Activated CD8-positive, alpha-beta memory T cell treated with anti-CD3 and anti-CD28 coated beads, Interleukin-2, amount 50 U/mL, for 1 hour (primary cell): ENCODE measurements around the gene TXNRD1.
A peak's percentile ranks its signal among the peaks of the same experiment; 100 is the strongest.
"Not testable (repeated sequence)": the region's sequence is repeated elsewhere in the genome, so short reads cannot be mapped to it uniquely, and the experiment has no call there.

Experiments
- DNase-seq: peaks from one replicate; pipeline ENCODE4 v3.0.0-alpha.2; 2020; ENCODE audit errors: extremely low read depth

TXNRD1 gene

DNA sequence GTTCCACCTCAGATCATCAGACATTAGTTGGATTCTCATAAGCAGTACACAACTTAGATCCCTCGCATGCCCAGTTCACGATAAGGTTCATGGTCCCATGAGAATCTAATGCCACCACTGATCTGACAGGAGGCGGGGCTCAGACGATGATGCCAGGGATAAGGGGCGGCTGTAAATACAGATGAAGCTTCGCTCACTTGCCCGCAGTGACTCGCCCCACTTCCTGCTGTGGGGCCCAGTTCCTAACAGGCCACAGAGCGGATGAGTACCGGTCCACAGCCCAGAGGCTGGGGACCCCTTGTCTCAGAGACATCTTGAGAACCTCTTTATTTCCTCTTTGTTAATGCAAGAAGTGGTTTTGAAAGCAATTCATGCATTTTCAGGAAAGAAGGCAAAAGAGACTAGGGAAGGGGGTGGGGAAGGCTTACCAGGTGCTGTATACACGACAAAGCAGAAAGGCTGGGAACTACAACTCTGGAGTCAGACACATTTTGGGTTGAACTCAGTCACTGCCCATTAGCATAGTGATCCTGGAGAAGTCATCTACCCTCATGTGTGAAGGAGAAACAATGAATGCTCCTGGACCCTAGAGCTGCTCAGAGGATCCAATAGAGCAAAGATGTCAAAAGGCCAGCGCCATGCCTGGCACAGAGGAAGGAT, 156.6 kb downstream of the TXNRD1 start:
- no peak for DNase-seq

DNA sequence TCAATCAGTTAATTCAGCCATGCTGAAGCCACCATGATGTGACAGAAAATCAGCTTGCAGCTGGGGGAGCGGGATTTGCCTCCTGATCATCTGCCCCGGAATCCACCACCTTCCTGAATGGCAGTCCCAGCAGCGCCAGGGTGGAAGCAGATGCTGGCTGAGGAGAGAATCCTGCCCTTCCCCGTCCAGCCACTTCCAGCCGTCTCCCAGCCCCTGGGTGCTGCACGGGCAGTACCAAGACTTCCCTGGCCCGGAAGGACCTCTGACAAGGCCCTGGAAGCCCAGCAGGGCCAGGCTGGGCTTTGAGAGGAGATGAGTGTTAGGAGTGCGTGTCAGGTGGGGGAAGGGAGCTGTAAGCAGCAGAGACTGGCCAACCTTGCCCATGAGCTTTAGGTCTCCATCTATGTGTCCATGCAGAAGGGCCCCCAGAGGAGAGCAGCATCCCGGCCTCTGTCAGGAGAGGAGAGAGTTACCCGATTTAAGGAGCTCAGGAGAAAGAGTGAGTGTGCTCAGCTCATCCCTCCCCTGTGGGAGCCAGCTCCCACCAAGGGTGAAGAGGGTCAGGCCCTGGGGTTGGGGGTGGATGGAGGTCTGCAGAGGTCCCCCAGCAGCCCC, 157.2 kb downstream of the TXNRD1 start:
- DNase-seq, result no peak

DNA sequence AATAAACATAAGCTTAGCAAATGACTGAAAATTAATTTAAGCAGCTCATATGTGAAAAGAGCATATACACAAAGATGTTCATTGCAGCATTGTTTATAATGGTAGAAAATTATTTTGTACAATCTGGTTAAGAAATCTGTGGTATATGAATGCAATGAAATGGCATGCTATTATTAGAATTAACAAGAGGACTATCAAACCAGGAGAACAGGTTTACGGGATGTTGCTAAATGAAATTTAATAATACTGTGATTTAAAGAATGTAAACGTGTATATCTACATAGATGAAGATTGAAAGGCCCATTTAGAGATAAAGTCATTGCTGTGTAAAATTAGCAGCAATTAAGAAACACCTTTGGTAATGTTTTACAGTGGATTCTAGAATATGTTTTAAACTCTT, 158.5 kb downstream of the TXNRD1 start:
- no peak for DNase-seq

DNA sequence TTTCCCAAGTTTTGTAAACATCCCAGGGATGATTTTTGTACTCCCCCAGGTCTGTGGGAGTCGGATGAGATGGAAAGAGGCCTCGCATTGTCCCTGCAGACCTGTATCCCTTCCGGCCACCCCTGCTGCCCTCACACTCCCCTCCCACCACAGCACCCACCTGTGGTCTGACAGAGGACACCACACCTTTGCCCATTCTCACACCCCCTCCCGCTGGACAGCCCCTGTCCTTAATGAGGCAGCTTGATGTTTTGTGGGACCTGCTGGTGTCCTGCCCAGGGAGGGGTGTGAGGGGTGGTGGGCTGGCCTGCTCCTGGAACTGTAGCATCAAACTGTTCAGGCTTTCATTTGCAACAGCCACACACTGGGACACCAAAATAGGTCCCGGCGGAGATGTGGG, 159.2 kb downstream of the TXNRD1 start:
- DNase-seq, result no peak

DNA sequence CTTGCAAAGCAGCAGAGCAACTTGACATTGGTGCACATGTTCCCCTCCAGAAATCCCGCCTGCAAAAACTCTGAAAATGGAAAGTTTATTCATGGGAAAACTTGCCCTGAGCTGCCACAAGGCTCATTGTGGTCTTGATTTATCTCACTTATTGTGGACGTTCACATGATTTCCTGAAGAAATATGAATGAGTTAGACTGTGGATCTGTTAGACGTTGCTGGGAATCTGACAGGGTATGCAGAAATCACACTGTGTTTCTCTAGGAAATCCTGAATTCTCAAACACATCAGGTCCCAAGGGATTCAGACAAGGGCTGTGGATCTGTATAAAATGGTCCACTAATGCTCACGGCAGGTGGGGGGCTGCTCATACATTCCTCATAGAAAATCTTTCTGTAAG, 160.2 kb downstream of the TXNRD1 start:
- DNase-seq, result no peak

DNA sequence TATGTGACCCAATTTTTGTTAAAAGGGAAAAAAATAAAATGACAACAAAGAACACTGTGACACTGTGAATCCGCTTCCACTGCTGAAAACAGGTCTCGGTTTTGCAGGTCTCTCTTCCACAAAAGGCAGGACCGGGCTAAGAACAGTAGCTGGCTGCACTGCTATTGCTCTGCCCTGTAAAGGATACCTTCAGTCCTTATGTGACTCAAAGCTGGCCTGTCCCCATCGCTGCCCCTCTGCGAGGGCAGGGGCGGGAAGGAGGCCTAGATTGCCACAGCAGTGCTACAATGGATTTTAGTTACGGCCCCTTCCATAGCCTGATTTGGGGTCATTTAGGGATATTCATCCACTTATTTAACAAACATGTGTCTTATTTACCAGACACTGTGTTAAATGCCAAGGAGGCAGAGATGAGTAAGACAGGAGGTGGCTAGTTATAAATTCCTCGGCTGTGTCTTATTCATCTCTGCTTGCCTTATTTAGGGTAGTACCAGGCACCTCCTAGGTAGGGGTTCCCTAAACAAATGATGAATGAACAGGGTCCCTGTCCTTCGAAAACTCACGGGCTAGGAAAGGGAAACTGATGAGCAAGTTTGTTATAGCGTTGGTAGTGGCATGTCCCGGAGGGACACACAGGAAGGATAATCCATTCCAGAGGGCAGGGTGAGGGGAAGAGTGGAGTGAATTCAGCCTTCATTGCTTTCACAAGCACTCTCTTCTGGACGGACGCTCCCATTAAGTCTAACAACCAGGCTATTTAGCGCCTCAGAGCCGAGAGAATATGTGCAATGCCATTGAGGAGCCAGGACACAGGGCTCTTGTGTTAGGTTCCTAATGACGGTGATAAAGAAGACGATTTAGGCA, 161.3 kb downstream of the TXNRD1 start:
- no peak for DNase-seq

DNA sequence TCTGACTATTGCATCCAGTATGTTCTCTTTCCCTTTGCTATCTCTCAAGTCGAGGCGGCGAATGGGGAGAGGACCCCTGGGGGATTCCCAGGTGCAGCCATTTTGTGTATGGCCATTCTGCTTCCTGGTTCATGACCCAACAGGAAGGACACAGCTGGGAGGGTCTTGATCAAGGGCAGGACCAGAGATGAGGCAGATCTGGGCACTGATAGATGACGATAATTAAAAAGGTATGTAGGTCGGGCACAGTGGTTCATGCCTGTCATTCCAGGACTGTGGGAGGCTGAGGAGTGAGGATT, 161.9 kb downstream of the TXNRD1 start:
- no peak for DNase-seq

DNA sequence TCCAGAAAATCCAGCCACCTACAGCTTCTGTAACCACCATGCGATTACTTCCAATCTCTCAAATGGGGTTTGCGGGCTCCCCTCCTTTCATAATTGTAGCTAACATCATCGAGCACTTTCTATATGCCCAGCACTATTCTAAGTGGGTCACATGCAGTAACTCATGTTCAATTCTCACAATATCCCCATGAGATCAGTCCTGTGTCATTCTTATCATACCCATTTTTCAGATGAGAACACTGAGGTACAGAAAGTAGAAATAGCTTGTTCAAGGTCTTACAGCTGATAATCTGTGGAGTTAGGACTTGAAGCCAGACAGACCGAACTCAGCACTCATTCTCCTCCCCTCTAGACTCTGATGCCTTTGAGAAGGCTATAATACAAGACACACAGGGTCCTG, 162.8 kb downstream of the TXNRD1 start:
- no peak for DNase-seq

DNA sequence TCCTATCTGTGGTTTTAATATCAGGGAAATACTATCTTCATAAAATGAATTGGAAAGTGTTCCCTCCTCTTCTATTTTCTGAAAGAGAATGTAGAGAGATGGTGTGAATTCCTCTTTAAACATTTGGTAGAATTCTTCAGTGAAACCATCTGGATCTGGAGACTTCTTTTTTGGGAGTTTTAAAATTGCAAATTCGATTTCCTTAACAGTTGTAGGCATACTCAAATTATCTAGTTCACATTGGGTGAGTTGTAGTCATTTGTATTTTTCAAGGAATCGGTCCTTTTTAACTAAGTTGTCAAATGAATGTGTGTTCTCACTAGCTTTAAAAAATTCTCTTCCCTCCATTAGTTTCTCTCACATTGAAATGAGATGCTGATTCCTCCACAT, 165.8 kb downstream of the TXNRD1 start:
- no peak for DNase-seq

DNA sequence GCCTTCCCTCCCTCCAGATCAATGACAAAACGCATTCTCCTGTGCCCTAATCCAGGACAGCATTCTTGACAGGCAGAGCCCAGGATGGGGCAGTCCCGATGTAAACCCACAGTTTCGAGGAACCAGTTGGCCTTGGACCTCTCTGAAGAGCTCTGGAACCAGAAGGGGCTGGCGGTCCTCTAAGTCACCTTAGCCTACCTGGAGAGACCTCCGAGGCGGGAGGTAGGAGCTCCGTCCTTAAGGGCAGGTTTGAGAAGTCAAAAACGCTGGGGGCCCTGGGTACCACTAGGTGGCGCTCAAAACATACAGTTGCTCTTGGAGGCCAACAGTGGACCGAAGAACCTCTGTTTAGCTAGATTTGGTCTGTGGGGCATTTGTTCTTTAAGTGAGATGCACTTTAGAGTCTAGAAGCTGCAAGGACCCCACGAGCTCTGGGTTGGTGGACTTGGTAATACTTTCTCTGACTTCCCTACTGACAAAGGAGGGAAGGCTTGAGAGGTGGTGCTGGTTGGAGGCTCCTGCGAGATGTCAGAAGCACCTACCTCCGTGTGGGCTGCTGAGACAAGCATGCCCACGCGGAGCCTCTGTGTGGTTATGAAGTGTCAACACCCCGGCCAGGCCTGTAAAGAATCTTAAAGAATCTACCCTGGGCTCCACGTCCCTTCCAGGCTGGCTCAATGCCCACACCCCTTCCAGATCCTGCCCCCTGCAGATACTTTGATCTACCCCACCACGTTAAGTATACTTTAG, 166.3 kb downstream of the TXNRD1 start:
- peak; percentile 61 for DNase-seq

DNA sequence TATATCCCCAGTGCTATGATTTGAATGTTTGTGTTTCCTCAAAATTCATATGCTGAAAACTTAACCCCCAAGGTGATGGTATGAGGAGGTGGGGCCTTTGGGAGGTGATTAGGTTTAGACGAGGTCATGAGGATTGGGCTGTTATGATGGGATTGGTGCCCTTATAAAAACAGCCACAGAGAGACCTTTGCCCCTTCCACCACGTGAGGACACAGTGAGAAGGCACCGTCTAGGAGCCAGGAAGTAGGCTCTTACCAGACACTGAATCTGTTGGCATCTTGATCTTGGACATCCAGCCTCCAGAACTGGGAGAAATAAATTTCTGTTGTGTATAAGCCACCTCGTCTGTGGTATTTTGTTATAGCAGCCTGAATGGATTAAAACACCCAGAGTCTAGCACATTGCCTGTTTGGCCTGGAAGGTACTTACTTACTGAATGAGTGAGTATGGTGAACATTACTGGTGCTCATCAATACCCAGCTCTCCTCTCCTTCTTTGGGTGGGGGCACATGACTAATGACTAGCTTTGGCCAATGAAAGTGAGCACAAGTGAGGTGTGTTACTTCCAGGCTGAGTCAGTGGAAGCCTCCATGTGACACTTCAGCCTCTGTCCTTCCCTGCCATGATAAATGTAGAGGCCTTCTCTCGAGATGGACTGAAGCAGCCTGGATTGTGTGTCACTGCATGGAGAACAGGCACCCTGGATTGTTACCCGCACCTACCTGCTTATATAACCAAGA, 168.7 kb downstream of the TXNRD1 start:
- no peak for DNase-seq

DNA sequence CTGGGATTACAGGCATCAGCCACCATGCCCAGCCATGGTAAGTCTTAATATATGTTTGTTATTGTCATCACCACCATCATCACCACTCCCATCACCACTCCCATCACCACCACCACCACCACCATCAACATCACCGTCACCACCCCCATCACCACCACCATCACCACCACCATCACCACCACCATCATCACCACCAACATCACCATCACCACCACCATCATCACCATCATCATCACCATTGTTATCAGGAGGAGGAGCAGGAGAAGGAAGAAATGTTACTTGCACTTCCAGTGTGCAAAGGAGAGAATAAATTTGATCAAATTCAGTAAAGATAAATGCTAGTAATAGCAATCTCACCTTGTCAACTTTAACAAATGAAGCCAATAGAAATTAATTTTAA, 169.9 kb downstream of the TXNRD1 start:
- DNase-seq, result no peak

DNA sequence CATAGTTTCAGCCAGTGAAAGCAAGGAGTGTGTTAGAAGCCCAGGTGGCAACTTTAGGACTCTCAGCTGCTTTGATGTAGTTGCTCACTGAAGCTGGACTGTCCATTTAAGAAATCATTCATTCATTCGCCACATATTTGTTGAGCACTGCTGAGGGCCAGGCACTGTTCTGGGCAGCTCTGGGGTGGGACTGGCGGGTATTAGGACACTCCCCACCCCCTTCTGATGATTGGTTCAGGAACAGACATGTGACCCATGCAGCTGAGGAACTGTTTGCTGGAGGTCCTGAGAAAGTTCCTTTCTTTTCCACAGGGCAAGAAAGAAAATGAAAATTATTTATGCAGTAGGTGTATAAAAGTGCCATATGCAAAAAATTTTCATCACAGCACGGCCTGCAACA, 170.9 kb downstream of the TXNRD1 start:
- DNase-seq, result no peak

DNA sequence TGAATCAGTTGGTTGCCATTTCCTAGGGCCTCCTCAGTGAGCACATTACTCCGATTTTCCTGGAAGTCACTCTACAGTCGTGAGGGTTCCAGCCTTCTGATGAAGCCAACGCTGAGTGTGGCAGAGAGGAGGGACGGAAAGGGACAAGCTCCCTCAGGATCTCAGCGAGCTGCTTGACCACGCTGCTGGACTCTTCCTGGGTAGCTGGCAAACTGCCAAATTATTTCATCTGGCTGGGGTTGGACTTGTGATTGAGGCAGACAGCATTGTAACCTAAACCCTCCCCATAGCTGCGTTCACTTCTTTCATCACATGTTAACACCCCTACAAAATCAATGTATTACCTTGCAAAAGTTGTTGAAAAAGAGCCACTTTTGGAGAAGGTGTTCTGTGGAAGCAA, 171.6 kb downstream of the TXNRD1 start:
- DNase-seq, result no peak

DNA sequence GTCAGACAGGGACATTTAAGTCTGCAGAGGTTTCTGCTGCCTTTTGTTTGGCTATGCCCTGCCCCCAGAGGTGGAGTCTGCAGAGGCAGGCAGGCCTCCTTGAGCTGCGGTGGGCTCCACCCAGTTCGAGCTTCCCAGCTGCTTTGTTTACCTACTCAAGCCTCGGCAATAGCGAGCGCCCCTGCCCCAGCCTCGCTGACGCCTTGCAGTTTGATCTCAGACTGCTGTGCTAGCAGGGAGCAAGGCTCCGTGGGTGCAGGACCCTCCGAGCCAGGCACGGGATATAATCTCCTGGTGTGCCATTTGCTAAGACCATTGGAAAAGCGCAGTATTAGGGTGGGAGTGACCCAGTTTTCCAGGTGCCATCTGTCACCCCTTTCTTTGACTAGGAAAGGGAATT, 178.5 kb downstream of the TXNRD1 start:
- DNase-seq, result not testable (repeated sequence)
